GM19193 (cell line): ENCODE measurements around the gene ARHGDIA.

Source experiments
- POLR2A ChIP-seq: IDR thresholded peaks from 4 replicates; pipeline ENCODE4 v1.6.1; 2011; ENCODE audit not compliant: insufficient read depth, insufficient read length; ENCODE audit errors: extremely low read depth

Gene ARHGDIA

DNA sequence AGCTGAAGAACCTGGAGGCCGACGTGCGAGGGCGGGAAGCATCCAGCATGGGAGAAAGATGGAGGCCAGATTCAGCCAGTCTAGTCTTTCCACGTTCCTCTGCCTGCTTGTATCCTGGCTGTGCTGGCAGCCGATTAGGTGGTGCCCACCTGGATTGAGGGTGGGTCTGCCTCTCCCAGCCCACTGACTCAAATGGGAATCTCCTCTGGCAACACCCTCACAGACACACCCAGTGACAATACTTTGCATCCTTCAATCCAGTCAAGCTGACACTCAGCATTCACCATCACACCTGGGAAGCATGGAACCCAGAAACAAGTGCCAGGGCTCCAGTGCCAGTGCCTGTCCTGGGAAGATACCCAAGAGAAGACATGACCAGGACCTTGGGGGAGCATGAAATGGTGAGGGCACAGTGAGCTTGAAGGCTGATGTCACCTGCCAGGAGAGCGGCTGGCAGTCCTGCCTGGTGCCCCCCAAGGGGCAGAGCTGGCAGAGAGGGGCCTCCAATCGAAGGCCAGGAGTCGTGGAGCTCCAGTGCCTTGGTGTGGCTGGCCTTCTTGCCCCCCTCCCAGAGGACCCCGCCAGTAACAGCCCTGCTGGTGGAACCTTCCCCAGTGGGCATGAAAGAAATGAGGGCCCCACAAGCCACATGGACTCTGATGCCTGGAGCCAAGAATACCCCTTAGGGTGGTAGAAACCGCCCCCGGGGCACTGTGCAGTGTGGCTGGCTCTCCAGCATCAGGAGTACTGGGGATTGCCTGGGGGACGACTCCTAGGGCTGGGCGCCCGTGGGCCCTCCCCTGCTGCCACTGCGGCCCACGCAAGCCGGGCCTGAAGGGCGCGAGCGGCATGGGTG, 30.3 kb upstream of the ARHGDIA start:
- no peak for TF ChIP-seq POLR2A

DNA sequence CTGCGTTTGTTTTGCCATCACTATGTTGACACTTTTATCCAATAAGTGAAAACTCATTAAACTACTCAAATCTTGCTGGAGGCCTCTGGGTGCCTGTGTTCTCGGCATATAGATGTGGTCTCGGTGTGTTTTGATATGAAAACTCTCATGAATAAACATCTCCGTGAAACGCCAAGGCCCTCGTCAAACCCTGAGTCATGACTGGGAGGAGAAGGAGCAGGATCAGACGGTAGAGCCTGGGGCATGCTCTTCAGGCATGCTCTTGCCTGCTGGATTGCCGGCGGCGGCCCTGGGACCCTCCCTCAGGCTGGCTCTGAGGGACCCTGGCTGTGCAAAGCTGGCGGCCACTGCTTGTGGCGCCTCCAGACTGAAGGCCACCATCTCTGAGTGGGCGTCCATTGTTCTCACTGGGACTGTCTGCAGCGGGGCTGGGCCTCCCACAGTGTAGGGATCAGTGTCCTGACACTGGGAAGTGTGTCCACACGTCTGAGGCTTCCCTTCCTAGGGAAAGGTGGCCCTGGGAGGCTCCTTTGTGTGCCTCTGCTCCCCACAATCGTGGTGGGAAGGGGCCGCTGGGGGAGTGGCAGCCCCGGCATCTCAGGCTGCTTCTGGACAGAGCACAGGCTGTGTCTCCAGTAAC, 29.2 kb upstream of the ARHGDIA start:
- TF ChIP-seq POLR2A, result no peak

DNA sequence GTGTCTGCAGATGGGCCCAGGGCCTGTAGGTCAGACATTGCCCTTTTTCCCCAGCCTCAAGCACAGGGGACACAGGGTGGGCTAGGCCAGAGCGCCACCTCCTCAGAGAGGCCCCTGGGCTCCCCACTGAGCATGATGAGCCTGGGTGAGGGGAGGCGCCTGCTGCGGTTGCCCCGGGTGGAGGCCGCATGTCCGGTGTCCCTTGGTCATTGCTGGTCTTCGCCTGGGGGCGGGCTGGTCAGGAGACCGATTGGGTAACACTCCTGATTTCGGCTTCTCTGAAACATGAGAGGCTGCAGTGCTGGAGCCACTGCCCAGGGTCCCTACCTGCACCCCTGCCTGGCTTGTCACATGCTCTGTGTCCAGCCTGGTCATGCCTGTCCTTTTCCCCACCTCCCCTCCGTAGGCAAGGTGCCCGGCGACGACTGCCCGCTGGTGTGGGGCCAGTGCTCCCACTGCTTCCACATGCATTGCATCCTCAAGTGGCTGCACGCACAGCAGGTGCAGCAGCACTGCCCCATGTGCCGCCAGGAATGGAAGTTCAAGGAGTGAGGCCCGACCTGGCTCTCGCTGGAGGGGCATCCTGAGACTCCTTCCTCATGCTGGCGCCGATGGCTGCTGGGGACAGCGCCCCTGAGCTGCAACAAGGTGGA, 28.5 kb upstream of the ARHGDIA start:
- no peak for TF ChIP-seq POLR2A

DNA sequence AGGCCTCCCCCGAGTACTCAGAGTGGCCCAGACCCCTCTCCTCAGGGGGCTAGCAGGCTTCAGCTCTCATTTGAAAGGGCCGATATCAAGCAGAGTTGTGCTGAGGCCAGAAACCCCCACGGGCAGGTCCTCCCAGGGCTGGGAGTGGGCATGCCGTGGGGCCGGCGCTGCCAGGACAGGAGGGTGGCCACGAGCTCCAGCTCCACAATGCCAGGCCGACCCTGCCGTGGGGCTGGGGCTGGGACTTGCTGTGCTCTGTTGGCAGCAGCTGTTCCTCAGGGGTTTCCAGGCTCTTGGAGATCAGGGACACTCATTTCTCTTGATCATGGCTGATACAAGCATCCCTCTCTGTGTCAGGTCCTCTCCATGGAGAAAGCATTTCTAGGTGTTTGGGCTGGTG, 27.7 kb upstream of the ARHGDIA start:
- no peak for TF ChIP-seq POLR2A

DNA sequence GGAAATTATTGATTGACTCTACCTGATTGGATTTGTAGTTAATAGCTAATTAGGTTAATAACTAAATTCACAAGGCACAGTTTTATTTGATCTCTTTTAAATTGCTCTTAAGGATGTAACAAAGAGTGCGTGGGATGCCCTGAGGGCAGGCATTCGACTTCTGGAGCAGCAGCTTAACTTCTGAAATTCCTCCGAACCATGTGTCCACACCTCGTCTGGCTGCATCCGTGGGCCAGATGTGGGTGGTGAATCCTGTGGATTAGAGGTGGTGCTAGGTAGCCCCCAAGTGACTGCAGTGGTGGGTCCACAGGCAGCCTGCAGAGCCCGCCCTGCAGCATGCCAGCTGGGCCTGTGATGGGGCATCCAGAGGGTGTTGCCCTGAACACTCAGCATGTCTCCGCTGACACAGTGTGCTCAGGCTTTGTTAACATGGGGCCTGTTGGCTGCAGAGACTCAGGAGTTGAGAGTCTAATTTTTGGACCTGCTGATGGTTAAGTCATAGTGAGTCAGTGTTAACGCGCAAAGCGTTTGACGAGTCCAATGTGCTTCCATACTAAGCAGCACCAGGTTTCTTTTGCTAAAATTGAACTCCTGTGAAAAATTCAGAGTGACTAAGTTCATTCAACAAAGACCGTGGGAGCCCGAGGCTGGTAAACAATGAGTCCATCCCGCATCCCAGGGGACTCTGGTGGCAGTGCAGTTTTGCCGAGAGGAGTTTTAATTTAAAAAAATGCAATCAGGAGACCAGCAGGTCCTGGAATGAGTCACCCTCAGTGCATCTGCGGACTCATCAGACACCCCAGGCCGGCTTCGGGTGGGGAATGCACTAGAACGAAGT, 27.1 kb upstream of the ARHGDIA start:
- no peak for TF ChIP-seq POLR2A

DNA sequence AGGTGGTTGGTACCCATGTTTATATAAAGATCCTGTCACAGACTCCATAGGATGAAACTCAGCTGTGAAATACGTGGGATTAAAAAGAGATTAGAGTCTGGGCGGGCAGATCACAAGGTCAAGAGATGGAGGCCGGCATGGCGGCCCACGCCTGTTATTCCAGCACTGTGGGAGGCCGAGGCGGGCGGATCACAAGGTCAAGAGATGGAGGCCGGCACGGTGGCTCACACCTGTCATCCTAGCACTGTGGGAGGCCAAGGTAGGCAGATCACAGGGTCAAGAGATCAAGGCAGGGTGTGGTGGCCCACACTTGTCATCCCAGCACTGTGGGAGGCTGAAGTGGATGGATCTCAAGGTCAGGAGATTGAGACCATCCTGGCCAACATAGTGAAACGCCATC, 24.3 kb upstream of the ARHGDIA start:
- no peak for TF ChIP-seq POLR2A

DNA sequence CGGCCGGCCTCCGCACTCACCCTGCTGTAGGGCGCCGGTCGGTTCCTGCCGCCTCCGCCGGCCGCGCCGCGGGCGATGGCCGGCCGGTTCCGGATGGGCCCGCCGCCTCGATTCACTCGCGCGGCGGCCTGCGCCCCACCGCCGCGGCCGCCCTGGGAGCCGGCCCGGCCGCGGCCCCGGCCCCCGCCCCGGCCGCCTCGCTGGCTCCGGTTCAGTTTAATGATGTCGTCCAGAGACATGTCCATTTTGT, 20.1 kb upstream of the ARHGDIA start:
- no peak for TF ChIP-seq POLR2A

DNA sequence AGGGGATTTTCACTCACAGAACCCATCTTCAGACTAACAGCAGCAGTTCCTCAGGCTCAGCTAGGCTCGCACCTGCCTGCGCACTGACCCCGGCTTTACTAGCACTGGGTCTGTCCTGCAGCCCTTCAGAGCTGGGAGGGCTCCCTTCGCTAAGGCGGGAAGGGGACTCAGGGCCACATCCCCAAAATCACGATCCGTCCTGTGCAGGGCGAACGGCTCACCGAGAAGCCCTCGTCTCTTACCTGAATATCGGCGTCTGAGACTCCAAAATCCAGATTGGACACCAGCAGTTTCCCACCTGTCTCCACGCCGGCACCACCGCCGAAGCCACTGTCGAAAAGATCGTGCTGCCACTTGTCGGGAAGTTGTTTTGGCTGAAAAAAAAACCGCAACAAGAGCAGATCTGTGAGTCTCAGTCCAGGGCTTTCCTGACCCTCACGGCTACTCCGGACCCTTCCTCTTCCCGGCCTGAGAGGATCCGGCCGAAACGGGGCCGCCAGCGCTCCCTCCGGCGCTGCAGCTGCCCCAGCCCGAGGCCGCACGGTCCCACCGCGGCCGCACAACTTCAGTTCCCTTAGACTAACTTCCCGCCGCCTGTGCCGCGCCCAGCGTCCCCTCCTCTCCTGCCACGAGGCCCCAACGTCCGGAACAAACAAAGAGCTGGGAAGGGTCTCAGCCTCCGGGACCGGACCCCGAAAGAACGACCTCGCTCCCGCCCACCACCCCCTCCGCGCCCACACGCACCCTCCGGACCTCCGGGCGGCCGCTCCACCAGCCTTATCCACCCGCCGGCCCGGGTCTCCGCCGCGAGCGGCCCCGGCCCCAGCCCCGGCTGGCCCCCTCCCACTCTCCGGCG, 19.5 kb upstream of the ARHGDIA start:
- TF ChIP-seq POLR2A, result no peak

DNA sequence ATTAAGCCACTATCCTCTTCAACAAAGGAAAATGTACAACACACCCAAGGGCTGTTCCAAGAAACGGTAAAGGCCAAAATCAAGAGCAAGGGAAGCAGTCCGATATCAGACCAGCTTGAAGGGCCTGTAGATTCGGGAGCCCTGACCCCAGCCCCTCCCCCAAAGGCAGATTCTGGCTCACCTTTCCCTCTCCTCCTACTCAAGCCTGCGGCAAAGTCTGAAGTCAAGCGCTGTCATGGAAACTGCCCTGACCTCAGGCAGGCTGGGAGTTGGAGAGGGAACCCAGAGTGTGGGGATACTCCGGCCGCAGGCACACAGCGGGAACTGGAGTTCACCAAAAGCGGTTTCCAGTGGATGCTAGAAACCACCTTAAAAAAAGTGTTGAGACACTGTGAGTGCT, 18.5 kb upstream of the ARHGDIA start:
- no peak for TF ChIP-seq POLR2A

DNA sequence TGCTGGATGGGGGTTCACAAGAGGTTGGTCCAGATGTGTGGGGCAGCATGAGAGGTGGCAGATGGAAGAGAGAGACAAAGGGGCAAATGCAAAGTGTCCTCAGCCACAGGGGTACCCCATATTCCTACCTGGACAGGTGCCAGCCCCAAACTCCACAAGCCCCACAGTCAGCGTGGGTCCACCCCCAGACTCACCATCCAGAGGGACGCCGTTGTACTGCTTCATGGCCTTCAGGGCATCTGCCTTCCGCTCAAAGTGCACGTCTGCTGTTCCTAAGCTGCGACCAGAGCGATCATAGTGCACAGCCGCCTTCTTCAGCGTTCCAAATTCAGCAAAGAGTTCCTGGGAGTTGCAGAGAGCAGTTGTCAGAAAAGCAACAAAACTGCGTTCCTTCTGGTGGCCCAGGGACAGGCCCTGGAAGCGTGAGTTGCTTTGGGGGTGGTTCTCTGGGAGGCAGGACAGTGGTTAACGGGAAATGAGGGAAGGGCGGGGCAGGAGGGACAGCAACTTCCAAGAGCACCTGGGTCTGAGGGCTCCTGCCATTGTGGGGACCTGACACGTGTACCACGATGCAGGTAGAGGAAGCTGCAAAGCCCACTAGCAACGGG, 18.0 kb upstream of the ARHGDIA start:
- TF ChIP-seq POLR2A, result no peak

DNA sequence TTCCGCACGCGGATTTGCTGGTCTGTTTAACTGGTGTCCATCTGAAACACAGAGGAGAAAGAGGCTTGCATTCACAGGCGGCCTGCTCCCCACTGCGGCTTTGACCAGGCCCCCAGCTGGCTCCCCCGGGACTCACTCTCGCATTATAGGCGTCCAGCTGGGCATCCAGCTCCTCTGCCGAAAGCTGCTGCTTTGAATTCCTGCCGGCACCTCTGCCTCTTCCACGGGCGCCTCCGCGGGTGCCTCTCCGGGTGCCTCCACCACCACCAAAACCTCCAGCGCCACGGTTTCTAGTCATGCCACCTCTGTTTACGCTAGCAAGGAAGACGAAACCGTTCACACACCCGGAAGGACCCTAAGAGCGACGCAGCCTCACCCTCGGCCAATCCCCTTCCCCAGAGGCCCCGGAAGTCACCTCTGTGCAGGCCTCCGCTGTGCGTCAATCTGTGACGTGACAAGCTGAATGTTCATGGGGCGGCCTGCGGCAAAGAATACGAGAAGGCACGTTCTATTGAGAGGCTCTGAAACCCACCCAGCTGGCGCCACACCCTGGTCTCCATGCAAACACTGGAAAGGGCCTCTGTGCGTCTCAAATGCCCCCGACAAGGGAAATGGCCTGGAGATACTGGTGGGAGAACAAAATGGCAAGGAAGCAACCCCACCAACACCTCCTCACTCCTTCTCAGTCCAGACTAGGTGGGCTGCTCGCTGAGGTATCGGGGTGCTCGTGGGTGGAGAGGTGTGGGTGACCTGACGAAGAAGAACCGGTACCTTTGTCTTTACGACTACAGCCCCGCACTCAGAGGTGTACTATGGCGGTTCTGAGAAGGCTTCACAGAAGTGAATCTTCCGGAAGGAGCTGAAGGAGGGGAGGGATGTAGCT, 17.2 kb upstream of the ARHGDIA start:
- no peak for TF ChIP-seq POLR2A

DNA sequence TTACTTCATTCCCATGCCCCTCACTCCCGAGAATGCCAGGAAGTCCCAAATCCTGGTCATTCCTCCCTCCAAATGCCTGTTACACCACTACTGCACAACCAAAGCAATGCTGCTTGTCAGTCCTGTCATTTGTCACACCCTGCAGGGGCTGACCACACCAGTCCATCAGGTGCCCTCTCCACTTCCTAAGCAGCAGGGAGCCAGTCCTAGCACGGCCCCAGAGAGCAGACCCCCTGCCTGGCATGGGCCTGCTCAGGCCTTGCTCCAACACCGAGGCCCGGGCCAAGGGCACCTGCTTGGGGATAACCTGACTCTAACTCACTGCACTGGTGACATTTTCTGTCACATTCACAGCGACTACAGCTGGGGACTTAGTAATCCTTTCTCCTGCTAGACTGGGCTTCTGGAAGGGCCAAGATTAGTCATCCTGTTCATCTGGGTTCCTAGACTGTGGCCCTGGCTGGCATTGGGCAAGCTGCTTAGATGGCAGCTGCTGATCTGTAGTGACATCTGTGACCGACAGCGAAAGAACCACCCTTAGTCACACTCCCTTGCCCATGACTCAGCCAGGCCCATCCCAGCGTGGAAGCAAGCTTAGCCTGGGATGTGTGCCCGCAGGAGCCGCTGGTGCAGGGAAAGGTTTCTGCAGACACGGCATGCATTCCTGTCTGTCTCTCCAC, 14.9 kb upstream of the ARHGDIA start:
- no peak for TF ChIP-seq POLR2A
